Measurements from ENCODE around the gene SLC30A2.

SLC30A2 gene

DNA sequence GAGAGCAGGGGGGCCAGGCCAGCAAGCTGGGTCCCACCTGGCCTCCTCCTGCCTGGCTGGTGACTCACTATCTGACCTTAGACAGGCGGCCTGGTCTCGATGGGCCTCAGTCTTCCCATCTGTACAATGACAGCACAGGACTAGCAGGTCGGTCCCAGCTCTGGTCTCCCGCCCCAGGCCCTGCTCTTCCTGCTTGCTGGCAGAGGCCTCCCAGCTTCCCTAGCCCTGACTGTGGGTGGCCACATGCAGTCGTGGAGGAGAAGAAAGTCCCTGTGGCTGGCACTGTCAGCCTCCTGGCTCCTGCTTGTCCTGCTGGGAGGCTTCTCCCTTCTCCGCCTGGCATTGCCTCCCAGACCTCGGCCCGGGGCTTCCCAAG is 23.5 kb downstream of the SLC30A2 start:
- DNase-seq (ENCODE audit: low read depth): no peak

GRCh38 chr1:26021647-26022403 is 24.1 kb downstream of the SLC30A2 start, which contains the start of gene EXTL1:
TSS of gene EXTL1 (plus strand) at chr1:26021775. CDS start at chr1:26022647, 872 bp downstream.
- no peak for DNase-seq (ENCODE audit: low read depth)

- no peak for DNase-seq (ENCODE audit: low read depth)
Observed at GRCh38 chr1:26020941-26021646, 24.8 kb downstream of the SLC30A2 start.

DNA sequence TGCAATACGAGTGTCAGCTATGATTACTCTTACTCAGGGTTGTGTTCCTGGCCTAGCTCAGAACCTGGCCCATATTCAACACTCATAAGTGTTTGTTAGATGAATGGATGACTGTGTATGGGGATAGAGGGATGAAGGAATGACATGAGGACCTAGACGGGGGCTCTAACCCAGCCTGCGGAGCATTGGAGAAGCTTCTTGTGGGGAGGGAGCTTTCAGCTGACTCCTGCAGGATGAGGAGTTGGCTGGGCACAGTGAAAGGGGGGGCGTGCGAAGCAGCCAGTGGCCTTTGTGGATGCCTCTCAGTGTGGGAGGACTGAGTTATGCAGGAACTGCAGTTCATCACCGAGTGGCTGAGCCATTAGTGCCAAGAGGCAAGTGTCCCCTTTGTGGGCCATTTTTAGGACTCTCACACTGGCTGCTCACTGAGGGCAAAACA is 25.6 kb downstream of the SLC30A2 start:
- no peak for DNase-seq (ENCODE audit: low read depth)

GRCh38 chr1:26019641-26020315 is 26.1 kb downstream of the SLC30A2 start:
- DNase-seq (ENCODE audit: low read depth): no peak

DNA sequence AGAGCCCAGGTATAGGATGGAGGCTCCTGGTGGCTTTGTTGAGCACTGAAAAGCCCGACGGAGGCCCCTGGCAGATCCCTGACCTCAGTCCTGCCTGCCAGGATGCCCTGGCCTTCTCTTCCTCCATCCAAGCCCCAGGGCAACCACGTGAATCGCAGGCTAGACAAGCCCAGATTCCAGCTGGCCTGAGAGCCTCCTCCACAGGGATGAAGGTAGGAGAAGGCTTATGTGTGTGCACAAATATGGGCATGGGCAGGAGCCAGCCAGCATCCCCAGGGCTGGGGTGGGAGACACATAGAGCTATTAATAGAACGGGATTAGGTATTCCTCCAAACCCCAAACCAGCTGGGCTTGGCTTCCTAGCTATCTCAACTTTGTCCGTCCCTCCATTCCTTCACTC is 28.3 kb downstream of the SLC30A2 start:
- DNase-seq (ENCODE audit: low read depth): no peak

DNA sequence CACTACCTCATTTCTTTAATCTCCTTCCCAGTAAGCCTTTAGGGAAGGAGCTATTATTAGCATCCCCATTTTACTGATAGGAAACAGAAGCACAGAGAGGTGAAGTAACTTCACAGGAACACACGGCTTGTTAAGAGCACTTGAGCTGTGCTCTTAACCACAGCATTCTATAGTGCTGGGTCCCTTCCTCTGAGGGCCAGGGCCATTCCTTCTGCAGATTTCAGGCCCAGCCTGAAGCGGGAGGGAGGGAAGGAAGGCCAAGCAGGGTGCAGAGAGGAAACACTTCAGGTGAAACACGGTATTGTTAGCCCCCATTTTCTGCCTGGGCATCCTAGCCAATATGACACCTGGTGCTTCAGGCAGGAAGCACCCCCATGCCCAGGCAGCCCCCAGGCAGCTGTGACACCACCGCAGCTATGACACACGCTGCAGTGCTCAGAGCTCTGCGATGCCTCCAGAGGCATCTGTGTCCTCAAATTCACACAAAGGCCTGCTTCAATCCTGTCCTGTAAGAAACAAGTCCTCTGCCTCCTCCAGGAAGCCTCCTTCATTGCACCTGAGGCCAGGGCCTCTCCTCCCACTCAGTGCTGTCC is 28.9 kb downstream of the SLC30A2 start:
- DNase-seq (ENCODE audit: low read depth): no peak

- DNase-seq (ENCODE audit: low read depth): no peak
Observed at GRCh38 chr1:26016258-26016952, 29.5 kb downstream of the SLC30A2 start.

DNA sequence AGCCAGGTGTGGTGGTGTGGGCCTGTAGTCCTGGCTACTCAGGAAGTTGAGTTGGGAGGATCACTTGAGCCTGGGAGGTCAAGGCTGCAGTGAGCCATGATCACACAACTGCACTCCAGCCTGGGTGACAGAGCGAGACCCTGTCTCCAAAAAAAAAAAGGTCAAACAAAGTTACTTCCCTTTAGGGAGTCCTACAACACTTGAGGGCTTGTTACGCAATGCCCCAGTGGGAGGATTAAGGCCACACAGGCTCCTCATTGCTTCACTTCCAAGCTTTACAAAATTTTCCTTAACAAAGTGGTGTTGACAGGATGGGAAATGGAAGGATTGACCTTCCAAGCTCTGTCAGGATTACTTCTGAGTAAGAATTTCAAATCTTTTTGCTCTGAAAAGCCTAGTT is 30.6 kb downstream of the SLC30A2 start:
- no peak for DNase-seq (ENCODE audit: low read depth)

GRCh38 chr1:26014179-26014578 is 31.7 kb downstream of the SLC30A2 start:
- no peak for DNase-seq (ENCODE audit: low read depth)

GRCh38 chr1:26012864-26013263 is 33.1 kb downstream of the SLC30A2 start:
- no peak for DNase-seq (ENCODE audit: low read depth)

GRCh38 chr1:26010825-26011224 is 35.1 kb downstream of the SLC30A2 start:
- no peak for DNase-seq (ENCODE audit: low read depth)

DNA sequence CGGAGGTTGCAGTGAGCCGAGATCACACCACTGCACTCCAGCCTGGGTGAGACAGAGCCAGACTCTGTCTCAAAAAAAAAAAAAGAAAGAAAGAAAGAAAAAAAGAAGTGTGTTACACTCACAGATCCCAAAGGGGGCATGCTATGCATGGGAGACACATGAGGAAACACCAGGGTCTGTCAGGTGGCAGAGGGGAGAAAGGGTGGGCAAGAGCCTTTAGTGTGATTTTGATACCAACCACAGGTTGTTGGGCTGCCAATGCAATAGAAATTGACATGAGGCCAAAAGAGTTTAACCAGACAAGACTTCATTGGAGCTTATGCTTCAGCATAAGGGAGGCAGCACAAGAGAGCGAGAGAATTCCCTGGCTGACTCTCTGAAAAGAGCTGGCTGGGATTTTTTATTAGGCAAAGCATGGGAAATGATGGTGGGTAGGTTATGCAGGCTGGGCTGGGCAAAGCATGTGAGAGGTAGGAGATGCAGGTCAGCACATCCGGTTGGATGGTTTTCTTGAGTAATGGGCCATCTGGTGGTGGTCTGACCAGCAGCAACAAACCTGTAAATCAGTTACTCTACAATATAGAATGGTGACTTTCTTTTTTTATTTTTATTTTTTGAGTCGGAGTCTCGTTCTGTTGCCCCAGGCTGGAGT is 36.0 kb downstream of the SLC30A2 start:
- no peak for DNase-seq (ENCODE audit: low read depth)

DNA sequence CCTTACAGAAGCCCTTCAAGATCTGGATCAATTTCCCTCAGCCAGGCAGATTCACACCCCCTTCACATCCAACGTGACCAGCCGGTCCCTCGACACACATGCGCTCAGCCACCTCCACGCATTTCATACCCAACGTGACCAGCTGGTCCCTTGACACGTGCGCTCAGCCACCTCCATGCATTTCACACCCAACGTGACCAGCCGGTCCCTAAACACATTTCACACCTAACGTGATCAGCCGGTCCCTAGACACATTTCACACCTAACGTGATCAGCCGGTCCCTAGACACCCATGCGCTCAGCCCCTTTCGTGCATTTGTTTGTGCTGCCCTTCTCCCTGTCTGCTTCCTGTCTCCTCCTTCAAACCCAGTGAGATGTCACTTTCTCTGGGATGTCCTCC is 39.2 kb downstream of the SLC30A2 start:
- no peak for DNase-seq (ENCODE audit: low read depth)

DNA sequence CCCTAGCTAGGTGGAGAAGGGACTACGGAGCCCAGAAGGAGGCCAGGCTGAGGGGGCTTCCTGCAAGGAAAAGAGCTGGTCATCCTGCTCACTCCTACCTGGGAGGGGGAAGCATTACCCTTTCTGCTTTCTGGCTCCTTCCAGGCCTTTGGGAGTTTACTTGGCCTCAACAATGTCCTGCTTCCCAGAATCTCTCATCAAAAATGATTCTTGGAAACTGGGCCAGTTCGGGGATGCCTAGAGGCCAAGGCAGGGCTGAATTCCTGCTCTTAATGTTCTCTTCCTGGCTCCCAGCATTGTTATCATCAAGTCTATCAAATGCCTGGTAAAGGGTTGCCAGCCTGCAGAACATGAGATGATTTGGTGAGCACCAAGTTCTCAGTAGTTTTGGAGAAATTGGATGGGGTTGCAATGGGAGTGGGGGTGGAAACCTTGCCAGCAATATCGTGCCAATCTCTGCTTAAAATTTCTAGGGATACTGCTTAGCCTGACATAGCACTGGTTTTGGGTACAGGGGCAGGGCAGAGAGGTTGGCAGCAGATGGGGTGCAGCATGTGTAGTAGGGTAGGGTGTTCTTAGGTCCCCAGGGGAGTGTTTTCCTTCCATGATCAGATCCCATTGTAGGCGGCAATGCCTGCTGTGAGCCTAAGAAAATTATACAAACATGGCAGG is 40.3 kb downstream of the SLC30A2 start:
- no peak for DNase-seq (ENCODE audit: low read depth)

- no peak for DNase-seq (ENCODE audit: low read depth)
Observed at GRCh38 chr1:26003756-26004155, 42.2 kb downstream of the SLC30A2 start.

DNA sequence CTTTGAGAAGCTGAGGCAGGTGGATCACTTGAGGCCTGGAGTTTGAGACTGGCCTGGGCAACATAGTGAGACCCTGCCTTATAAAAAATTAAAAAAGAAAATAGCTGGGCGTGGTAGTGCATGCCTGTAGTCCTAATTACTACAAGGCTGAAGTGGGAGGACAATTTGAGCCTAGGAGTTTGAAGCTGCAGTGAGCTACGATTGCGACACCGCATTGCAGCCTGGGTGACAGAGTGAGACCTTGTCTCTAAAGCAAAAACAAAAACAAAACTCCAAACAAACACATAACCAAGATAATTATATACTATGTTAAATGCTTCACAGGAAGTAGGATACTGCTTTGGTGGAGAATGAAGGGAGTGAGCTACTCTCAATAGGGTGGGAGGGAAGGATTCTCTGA is 42.7 kb downstream of the SLC30A2 start:
- no peak for DNase-seq (ENCODE audit: low read depth)

DNA sequence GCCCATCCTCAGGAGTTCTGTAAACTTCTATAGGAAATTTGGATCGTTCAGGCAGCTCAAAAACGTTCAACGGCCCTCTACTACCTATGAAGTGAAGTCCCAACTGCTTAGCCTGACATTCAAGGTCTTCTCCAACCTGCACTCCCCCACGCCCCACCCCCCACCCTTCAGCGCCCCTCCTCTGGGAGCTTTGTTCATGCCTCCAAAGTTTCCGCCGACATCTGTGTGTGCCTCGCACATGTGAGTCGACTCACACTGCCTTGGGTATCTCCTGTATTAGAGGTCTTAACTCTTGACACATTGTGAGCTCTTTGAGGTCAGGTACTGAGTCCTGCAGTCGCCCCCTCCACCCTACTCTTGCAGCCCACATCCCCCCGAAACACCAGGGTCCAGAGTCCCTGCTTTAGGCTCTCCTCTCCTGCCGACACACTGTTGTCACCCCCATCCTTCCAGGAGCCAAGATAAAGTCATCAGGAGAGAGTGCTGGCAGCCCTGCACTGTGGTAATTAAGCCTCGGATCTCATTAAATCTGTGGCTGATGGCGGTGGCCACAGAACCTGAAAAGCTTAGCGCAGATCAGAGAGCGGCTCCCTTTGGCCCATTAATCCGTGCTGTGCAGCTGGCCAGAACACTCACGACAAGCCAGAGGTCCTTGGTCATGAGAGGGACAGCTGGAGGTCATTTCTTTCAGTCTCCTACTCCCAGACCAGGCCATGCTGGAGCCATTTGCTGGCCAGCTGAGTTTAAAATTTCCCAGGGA is 46.7 kb downstream of the SLC30A2 start:
- DNase-seq (ENCODE audit: low read depth): no peak

- peak; percentile 92 for DNase-seq (ENCODE audit: low read depth)
Observed at GRCh38 chr1:25997828-25998761, 47.8 kb downstream of the SLC30A2 start, which contains the start of gene PAFAH2. TSS of gene PAFAH2 (minus strand) at chr1:25998063. CDS start at chr1:25990816, 7,247 bp downstream.
